Fibroblast of skin of right quadriceps (primary cell): ENCODE data around the gene RIPOR3.
A peak's percentile ranks its signal among the peaks of the same experiment; 100 is the strongest.
"Not testable (repeated sequence)": the region's sequence is repeated elsewhere in the genome, so short reads cannot be mapped to it uniquely, and the experiment has no call there.

ENCODE experiments used
- DNase-seq: peaks from one replicate; pipeline ENCODE4 v3.0.0-alpha.2; 2013

RIPOR3 gene

DNA sequence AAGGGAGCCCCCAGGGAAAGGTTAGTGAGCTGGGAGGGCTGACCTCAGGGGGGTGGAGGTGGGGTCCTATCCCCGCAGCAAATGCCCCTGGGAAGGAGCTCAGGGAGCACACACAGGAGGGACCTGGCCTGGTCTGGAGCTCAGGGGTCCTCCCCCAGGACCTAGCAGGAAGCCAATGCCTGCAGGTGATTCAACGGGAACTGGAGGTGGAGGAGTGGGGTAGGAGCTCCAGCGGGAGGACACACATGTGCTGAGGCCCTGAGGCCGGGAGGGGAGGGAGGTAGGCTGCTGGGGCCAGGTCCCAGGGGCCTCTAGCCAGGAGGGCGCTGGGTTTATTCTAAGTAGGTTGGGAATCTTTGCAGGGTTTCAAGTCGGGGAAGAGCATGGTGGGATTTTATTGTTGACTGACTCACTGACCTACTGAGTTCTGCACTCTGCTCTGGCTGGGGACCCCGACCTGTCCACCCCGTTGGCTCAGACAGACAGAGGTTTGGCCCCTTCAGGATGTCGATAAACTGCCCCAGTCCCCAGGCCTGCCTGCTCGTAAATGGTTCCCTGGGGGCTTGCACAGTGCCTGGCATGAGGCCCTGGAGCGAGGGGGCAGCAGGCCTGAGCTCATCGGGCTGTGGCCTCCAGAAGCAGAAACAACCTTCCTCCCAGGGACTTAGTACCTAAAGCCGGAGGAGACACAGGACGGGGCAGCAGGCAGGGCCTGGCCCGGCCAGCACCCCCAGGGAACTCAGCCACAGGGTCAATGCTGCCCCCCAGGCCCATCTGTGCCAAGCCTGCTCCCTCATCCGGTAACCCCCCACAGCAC is 62.3 kb downstream of the RIPOR3 start:
- no peak for DNase-seq

DNA sequence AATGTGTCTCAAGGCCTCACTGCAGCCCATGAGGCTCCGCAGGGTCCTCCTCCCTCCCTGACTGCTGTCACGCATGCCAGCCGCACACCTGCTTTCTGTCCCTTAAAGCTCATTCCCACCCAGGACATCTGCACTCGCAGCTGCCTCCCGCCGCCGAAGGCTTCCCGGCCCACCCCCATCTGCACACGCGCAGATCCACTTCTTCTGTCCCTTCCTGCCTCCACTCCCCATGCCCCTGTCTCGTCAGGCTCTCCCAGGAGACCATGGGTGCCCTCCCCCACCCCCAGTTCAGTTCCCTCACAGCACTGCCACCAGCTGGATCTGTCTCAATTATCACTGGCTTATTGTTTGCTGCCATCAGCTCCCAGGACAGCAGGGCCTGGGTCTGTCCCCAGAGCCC is 63.0 kb downstream of the RIPOR3 start:
- no peak for DNase-seq

- no peak for DNase-seq
These were observed 63.6 kb downstream of the RIPOR3 start for GRCh38 chr20:50627747-50628146.

GRCh38 chr20:50625986-50626677 is 65.2 kb downstream of the RIPOR3 start:
- DNase-seq = peak; percentile 41

DNA sequence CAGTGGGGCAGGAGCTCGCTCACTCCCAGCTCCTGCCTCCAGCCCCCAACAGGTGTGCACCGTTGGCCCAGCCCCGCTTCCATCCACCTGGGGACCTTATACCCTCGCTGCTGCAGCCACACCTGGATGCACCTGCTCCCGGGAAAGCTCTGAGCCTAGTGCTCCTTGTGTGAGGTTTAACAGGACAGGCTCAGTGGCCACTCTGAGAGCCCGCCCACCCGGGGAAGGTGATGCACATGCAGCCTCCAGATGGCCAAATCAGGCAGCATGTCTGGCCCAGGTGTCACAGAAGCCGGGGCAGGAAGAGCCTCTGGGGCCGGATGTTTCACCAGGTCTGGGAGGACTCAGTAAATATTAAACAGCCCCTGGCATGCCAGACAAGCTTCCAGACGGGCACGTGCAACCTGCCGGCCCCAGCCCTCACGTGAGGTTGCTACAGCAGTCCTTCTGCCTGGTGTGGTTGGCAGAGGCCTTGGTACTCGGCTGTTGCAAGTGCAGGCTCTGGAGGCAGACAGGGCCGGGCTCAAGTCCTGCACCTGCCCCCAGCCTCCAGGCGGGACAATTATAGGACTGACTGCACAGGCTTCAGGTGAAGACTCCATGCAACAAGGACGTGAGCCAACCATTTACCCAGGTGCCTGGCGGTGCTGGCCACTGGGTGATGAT is 66.9 kb downstream of the RIPOR3 start:
- no peak for DNase-seq

GRCh38 chr20:50621068-50621665 is 70.2 kb downstream of the RIPOR3 start:
- DNase-seq = no peak

- DNase-seq = not testable (repeated sequence)
These were observed 70.9 kb downstream of the RIPOR3 start for GRCh38 chr20:50620459-50620858.

GRCh38 chr20:50618537-50618936 is 72.8 kb downstream of the RIPOR3 start:
- DNase-seq = no peak

DNA sequence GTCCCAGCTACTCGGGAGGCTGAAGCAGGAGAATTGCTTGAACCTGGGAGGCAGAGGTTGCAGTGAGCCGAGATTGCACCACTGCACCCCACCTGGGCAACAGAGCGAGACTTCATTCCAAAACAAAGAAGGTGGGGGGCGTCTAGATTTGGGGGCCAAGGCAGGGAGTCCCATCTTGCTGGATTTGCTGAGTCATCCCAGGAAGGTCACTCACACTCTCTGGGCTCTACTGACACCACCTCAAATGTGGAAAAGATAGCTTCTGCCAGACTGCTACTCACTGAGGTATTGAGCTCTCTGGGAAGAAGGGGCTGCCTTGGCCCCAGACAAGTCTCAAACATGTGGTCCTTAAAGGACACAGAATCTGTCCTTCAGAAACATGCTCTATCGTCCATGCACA is 74.3 kb downstream of the RIPOR3 start:
- DNase-seq = no peak

DNA sequence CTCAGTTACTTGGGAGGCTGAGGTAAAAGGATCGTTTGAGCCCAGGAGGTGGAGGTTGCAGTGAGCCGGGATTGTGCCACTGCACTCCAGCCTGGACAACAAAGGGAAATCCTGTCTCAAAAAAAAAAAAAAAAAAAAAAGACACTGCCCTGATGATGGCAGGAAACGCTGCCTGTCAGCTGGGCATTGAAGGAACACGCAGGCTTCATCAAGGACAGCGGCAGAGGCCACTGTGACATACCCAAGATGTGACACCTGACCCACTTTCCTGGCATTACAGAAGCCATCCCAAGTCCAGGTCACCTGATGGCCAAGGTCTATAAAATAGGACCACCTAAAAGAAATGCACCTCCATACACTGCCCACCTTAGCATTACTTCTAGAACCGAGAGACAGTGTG is 75.9 kb downstream of the RIPOR3 start:
- no peak for DNase-seq

- DNase-seq = no peak
These were observed 77.7 kb downstream of the RIPOR3 start for GRCh38 chr20:50613438-50614169.

DNA sequence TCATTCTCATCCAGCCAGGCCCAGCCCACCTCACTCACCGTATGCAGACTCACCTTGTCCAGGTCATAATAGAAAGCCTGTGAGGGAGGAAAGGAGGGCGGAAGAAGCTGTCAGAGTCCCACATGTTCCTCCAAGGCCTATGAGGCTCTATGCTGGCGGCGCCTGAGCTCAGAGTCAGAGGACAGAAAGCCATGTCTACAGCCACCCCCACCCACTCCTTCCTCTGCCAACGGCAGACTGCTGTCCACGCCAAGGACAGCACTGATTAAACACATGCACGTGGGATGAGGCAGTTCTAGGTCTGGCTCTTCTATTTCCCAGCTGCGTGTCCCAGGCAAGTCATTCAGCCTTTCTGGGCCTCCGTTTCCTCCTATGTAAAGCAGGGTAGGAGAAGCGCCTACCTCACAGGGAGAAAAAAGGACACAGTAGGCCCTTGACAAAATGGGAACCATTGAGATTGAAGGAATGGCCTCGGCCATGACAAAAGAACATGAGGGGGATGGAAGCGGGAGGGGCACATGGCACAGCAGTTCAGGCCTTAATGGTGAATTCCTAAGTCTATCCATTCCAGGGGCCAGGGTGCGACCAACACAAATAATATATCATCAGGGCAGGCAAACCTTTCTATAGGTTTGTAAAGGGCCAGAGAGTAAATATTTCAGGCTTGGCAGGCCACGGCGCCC is 80.1 kb downstream of the RIPOR3 start:
- no peak for DNase-seq

DNA sequence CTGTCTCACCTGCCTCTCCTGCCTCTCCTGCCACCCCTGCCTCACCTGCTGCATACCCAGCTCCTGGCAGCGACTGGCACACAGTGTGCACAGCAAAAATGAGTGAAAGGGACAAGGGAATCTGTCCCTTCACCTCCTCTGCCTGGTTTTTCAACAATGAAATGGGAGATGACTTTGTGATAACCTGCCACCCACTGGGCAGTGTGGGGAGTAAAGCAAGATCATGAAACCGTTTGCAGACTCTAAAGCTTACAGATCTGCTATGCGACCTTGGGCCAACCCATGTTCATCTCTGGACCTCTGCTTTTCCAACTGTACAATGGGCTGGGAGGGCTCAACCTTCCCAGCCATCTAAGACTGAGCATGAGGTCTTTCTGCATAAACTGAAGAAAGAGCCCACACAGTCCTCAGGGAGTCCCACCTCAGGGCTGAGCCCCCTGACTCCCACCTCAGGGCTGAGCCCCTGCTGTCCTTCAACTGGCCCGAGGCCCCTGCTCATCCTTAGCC is 81.1 kb downstream of the RIPOR3 start:
- DNase-seq = no peak

DNA sequence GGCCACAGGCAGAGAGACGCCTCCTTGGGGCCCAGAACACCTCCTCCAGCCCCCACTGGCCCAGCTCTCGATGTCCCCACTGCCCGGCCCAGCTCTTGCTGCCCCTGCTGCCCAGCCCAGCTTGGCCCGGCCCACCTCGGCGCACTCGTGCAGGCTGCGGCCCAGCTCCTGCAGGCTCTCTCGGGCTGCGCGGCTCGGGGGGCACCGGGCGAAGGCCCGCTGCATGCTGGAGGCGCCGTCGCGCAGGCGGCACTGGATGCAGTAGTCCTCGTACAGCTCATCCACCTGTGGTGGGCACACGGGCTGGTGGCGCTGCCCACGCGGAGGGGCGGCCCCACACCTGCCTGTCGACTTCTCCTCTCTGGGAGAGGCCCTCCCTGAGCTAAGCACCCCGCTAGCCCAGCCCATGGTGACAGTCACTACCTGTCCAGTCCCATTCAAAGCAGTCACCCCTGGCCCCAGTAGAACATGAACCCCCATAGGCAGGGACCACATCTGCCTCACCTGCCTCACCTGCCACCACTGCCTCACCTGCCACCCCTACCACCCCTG is 81.8 kb downstream of the RIPOR3 start:
- no peak for DNase-seq

DNA sequence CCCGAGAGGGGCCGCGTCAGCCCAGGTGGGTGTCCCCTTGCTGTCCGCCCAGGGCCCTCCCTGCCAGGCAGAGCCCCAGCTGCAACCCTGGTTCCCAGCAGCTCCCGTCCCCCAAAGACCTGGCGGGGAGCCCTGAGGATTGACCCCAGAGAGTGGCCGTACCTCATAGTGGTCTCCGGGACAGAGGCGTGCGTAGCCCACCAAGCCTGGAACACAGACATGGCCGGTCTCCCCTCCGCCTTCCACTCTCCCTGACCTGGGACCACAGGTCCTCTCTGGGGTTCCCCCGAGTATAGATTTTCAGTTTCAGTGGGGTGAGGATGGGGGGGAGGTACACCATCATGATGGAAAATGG is 82.6 kb downstream of the RIPOR3 start:
- no peak for DNase-seq

DNA sequence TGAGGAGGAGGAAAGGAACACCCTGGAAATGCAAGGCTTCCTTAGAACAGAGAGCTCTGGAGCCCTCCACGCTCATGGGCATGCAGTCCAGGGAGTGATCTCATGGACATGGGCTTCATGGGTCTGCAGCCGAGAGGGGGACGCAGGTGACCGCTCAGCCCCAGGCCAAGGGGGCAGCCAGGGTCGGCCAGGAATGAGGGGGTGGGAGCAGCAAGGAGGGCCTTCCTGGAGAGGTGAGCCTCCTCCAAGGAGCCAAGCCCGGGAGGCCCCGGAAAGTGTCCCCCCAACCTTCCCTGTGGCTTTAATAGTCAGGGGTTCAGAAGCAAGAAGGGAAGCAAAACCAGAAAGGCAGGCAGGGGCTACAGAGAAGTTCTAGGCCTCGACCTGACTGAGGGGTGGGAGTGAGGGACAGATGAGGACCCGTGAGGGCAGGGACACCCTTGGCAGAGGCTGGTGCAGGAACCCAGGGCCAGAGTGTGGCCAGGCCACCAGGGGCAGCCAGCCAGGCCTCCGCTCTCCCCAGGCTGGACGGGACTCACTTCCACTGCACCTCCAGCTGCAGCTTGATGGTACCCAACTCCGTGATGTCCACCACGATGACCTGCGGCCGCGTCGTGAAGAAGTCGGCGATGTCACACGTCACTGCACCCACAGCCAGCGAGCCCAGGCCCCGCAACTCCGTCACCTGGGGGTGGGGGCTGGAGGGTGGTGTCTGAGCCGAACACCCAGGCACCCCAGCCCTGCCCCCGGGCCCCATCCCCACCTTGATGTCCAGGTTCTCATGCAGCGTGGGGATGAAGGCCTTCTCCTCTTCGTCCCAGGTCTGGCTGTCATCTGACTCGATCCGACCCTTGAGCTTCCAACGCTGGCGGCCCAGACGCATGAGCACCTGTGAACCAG is 83.2 kb downstream of the RIPOR3 start:
- no peak for DNase-seq

DNA sequence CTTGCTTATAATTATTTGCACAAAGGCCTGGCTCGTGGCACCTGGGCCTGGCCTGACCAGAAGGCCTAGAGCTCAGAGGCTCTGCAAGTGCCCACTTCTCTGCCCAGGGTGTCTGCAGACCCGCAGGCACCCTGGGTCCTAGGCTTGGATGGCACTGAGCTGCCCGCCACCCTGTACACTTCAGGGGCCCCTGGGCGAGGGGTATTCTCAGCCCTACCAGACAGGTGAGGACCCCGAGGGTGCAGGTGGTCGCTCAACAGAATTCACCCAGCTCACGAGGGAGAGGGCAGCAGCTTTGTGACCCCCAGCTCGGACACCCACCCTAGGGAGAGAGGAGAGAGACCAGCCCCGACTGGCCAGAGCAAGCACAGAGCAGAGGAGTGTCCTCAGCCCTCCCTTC is 83.9 kb downstream of the RIPOR3 start:
- no peak for DNase-seq

GRCh38 chr20:50605136-50605535 is 86.2 kb downstream of the RIPOR3 start:
- DNase-seq = no peak

- no peak for DNase-seq
These were observed 86.9 kb downstream of the RIPOR3 start for GRCh38 chr20:50604451-50604850.

DNA sequence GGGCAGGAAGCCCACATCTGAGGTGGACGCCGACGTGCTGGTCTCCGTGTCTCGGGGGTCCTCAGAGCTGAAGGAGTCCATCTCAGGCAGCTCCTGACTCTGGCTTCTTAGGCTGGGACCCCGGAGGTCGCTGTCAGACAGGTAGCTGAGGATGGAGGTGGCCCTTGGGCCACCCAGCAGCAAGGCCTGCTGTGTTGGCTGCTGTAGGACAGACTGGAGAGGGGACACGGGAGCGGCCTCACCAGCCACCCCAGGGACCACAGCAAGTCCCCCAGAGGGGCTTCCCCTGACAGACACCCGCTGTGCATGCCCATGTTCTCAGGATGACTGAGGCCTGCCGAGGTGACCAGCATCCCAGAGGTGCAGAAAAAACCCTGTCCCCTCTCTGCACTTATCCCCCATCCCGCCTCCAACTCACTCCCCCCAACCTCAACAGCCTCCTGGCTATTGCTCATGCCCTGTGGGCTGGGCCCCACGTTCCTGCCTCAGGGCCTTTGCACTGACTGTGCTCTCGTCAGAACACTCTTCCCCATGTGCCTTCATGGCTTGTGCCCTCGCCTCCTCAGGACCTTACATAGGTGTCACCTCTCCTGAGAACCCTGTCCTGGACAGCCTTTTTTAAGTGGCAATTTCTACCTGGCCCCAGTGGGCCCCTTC is 88.8 kb downstream of the RIPOR3 start:
- no peak for DNase-seq
